Nephron progenitor cell (in vitro differentiated cells): ENCODE results near the gene NRL.

Source experiments
- DNase-seq: peaks from one replicate; pipeline ENCODE4 v3.0.0; 2021
- H3K27ac Mint-ChIP-seq: 2 replicates; pipeline ENCODE4 v1.8.0; 2021; ENCODE audit warnings: mild to moderate bottlenecking, moderate library complexity, mixed read lengths
- H3K27me3 Mint-ChIP-seq: 2 replicates; pipeline ENCODE4 v1.8.0; 2021; ENCODE audit warnings: mild to moderate bottlenecking, low read depth, mixed read lengths; ENCODE audit not compliant: poor library complexity
- H3K36me3 Mint-ChIP-seq: 2 replicates; pipeline ENCODE4 v1.8.0; 2021; ENCODE audit warnings: low read depth, mixed read lengths
- H3K4me1 Mint-ChIP-seq: 2 replicates; pipeline ENCODE4 v1.8.0; 2021; ENCODE audit warnings: mixed read lengths
- H3K4me3 Mint-ChIP-seq: 2 replicates; pipeline ENCODE4 v1.8.0; 2021; ENCODE audit warnings: mild to moderate bottlenecking, moderate library complexity, mixed read lengths
- H3K9me3 Mint-ChIP-seq: 2 replicates; pipeline ENCODE4 v1.8.0; 2021; ENCODE audit warnings: mild to moderate bottlenecking, moderate library complexity, mixed read lengths
- TF ChIP-seq, protein P1 (sequence below): fragments of 200-600 bp; sonication (generic); IDR thresholded peaks from 2 replicates; pipeline ENCODE4 v1.5.0; 2021; ENCODE audit warnings: antibody characterized with exemption

NRL gene

DNA sequence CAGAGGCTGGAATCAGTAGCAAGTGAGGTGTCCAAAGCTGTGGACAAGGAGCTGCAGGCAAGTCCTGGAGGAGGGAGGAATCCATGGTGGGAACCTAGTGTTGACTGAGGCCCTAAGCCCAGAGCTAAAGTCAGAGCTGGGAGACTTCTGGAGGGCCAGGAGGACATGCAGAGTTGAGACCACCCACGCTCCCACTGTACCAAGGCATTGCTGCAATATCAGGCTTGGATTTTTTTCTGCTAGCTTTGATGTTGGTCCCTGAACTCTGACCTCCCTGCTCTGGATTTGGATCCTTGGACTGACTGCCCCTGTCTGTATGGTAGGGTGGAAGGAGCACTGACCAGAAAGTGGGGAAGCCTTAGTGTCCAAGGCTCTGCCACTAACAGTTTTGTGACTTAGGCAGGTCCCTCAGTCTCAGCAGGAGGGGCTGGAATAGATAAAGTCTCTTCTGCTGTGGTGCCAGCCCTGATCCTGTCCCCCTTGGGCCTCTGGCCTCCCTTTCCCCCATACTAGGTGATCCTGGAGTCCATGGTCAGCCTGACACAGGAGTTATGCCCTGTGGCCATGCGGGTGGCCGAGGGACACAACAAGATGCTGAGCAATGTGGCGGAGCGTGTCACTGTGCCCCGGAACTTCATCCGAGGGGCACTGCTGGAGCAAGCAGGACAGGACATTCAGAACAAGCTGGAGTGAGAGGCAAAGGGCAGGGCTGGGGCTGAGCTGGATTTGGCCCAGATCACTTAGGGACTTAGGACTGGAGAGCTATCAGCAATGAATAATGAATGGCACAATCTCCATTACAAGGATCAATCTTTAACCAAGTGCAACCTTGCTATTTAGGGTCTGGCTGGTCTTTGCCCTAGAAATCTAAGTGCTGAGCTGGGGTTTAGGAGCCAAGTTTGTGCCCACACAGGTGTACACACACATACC, 53.5 kb downstream of the NRL start:
- no peak overlapping the region for H3K4me3 Mint-ChIP-seq
- no peaks in the 10 kb centered on the region for H3K9me3 Mint-ChIP-seq
- no peak for DNase-seq
- peaks cover 28% of the 10 kb centered on the region for H3K4me1 Mint-ChIP-seq
- H3K27ac Mint-ChIP-seq: no peak overlapping the region
- no peaks in the 10 kb centered on the region for H3K36me3 Mint-ChIP-seq
- H3K27me3 Mint-ChIP-seq: peaks cover 6% of the 10 kb centered on the region
- TF ChIP-seq, protein P1, sequence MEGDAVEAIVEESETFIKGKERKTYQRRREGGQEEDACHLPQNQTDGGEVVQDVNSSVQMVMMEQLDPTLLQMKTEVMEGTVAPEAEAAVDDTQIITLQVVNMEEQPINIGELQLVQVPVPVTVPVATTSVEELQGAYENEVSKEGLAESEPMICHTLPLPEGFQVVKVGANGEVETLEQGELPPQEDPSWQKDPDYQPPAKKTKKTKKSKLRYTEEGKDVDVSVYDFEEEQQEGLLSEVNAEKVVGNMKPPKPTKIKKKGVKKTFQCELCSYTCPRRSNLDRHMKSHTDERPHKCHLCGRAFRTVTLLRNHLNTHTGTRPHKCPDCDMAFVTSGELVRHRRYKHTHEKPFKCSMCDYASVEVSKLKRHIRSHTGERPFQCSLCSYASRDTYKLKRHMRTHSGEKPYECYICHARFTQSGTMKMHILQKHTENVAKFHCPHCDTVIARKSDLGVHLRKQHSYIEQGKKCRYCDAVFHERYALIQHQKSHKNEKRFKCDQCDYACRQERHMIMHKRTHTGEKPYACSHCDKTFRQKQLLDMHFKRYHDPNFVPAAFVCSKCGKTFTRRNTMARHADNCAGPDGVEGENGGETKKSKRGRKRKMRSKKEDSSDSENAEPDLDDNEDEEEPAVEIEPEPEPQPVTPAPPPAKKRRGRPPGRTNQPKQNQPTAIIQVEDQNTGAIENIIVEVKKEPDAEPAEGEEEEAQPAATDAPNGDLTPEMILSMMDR: no peak

DNA sequence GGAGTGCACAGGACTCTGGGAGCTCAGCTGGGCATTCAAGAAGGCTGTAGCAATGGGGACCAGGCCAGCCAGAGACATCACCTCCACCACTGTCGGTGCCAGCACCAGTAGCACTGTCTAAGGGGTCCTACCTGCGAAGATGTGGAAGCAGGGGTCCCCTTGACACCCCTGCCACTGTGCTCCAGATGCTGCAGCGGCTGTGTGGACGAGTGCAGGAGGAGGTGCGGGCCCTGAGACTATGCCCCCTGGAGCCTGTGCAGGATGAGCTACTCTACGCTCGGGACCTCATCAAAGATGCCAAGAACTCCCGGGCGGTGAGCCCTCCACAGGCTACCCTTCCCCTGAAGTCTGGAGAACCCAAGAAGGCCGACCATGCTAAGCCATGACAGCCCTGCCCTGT, 54.3 kb downstream of the NRL start:
- no peak overlapping the region for H3K27ac Mint-ChIP-seq
- H3K4me1 Mint-ChIP-seq: peaks cover 26% of the 10 kb centered on the region
- no peaks in the 10 kb centered on the region for H3K9me3 Mint-ChIP-seq
- H3K36me3 Mint-ChIP-seq: no peaks in the 10 kb centered on the region
- H3K27me3 Mint-ChIP-seq: peaks cover 6% of the 10 kb centered on the region
- no peak overlapping the region for H3K4me3 Mint-ChIP-seq
- no peak for DNase-seq
- TF ChIP-seq, protein P1: no peak

DNA sequence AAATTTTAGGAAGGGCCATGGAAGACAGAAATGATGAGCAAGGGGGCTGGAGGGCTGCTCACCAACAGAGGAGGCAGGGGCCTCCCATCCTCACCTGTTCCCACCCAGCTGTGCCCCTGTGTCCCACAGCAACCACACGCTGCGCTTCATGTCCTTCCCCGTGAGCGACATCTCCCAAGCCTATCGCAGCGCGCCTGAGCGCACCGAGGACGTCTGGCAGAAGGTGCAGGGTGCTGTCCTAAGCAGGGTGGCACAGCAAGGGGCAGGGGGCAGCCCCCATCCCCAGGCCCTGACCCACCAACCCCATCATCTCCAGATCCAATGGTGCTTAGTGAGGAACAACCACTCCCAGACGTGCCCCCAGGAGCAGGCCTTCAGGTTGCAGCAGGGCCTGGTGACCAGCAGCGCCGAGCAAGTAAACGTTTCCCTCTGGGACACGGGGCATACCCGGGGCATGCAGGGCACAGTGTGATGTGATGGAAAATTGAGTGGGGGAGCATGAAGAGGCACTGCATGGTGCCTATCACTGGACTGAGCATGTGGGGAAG, 54.8 kb downstream of the NRL start:
- H3K4me3 Mint-ChIP-seq: no peak overlapping the region
- H3K9me3 Mint-ChIP-seq: no peaks in the 10 kb centered on the region
- H3K4me1 Mint-ChIP-seq: peaks cover 26% of the 10 kb centered on the region
- peaks cover 6% of the 10 kb centered on the region for H3K27me3 Mint-ChIP-seq
- H3K27ac Mint-ChIP-seq: no peak overlapping the region
- no peaks in the 10 kb centered on the region for H3K36me3 Mint-ChIP-seq
- TF ChIP-seq, protein P1: no peak
- DNase-seq: no peak

DNA sequence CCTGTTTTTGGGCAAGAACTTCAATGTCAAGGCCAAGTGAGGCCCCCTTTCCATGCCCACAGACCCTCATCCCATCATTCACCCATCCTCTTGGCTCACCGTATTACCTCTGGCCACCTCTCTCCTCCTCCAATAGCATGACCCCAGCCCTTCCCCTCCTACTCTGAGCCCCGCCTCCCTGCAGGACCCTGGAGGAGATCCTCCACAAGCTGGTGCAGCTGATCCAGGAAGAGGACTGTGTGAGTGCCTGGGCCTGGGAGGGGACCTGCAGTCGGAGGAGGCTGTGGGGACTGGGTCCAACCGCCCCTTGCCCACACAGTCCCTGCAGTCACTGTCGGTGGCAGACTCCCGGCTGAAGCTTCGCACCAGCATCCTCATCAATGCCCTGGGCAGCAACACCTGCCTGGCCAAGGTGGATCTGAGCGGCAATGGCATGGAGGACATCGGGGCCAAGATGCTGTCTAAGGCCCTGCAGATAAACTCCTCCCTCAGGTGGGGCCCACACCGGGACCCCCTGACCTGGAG, 55.7 kb downstream of the NRL start:
- Mint-ChIP-seq H3K36me3 (no peaks in the 10 kb centered on the region), H3K27me3 (peaks cover 12% of the 10 kb centered on the region), H3K4me1 (peaks cover 22% of the 10 kb centered on the region), H3K27ac (no peak overlapping the region), H3K9me3 (no peaks in the 10 kb centered on the region), H3K4me3 (no peak overlapping the region)
- no peak for DNase-seq
- TF ChIP-seq, protein P1: no peak

DNA sequence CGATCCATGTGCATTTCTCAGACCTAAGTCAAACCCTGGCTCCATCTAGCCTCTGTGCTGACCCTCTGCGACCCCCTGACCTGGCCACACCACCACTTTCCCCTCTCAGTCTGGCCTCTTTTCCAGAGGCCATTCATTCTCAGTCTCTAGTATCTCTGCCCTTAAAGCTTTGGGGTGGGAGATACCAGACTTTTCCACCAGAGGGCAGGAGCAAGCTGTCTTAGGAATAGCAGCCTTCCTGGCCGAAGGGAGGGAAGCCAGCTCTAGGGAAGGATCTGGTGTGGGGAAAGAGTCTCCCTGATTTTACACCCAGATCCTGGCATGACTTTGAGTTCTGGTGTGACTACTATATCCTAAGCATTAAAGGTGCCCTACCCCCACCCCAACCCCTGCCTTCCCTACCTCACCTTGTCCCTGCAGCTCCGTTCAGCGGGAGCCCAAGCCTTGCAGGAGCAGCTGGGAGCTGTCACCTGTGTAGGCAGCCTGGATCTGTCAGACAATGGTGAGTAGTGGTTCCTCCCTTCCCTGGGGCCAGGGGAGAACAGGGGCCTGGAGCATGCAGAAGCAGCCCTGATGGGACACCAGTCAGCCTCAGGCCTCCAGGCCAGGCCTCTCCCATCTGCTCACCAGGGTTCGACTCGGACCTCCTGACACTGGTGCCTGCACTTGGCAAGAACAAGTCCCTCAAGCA, 56.3 kb downstream of the NRL start:
- no peak overlapping the region for H3K27ac Mint-ChIP-seq
- DNase-seq: peak; percentile 42
- TF ChIP-seq, protein P1: peak; percentile 59

More for the DNA sequence above, 56.3 kb downstream of the NRL start:
- Mint-ChIP-seq H3K4me3 (no peak overlapping the region), H3K36me3 (no peaks in the 10 kb centered on the region), H3K27me3 (peaks cover 17% of the 10 kb centered on the region), H3K9me3 (no peaks in the 10 kb centered on the region), H3K4me1 (peaks cover 22% of the 10 kb centered on the region)
